ENCODE results near the gene SUGCT.

SUGCT gene

GRCh38 chr7:40477094-40477493 lies 342.3 kb downstream of the SUGCT start:
- in situ Hi-C loops (cut with MboI; ENCODE audit: low pct_unique_long_range_greater_than_20kb, low sequenced_read_pairs, unreplicated experiment): no loop called here
- no peak for DNase-seq (ENCODE audit: low spot score)
- TF ChIP-seq, protein P1, sequence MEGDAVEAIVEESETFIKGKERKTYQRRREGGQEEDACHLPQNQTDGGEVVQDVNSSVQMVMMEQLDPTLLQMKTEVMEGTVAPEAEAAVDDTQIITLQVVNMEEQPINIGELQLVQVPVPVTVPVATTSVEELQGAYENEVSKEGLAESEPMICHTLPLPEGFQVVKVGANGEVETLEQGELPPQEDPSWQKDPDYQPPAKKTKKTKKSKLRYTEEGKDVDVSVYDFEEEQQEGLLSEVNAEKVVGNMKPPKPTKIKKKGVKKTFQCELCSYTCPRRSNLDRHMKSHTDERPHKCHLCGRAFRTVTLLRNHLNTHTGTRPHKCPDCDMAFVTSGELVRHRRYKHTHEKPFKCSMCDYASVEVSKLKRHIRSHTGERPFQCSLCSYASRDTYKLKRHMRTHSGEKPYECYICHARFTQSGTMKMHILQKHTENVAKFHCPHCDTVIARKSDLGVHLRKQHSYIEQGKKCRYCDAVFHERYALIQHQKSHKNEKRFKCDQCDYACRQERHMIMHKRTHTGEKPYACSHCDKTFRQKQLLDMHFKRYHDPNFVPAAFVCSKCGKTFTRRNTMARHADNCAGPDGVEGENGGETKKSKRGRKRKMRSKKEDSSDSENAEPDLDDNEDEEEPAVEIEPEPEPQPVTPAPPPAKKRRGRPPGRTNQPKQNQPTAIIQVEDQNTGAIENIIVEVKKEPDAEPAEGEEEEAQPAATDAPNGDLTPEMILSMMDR (IDR thresholded peaks at IDR 0.05; ENCODE audit: extremely low read depth, insufficient read depth, missing control alignments): no peak

DNA sequence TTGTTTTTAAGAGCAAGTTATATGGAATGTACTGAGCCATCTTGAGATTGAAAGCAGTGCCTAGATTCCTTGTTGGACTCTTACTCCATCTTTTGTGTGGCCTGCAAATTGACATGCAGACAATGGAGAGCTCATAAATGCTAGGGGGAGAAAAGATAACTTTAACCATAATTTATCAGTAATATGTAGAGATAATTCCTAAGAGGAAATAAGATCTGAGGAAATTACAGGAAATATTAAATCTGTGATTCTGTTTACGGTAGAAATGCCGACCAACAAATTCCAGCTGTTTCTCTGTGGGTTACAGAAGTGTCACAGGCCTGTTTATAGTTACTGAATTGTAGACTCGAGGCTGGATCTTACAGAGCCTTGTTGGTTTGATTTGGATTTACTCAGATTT lies 348.0 kb downstream of the SUGCT start:
- TF ChIP-seq, protein P1 (IDR thresholded peaks at IDR 0.05; ENCODE audit: extremely low read depth, insufficient read depth, missing control alignments): no peak
- in situ Hi-C loops (cut with MboI; ENCODE audit: low pct_unique_long_range_greater_than_20kb, low sequenced_read_pairs, unreplicated experiment): no loop called here
- DNase-seq (ENCODE audit: low spot score): no peak

- DNase-seq (ENCODE audit: low spot score): no peak
- TF ChIP-seq, protein P1 (IDR thresholded peaks at IDR 0.05; ENCODE audit: extremely low read depth, insufficient read depth, missing control alignments): no peak
- in situ Hi-C loops (cut with MboI; ENCODE audit: low pct_unique_long_range_greater_than_20kb, low sequenced_read_pairs, unreplicated experiment): no loop called here
These were observed 348.8 kb downstream of the SUGCT start for GRCh38 chr7:40483630-40484029.

DNA sequence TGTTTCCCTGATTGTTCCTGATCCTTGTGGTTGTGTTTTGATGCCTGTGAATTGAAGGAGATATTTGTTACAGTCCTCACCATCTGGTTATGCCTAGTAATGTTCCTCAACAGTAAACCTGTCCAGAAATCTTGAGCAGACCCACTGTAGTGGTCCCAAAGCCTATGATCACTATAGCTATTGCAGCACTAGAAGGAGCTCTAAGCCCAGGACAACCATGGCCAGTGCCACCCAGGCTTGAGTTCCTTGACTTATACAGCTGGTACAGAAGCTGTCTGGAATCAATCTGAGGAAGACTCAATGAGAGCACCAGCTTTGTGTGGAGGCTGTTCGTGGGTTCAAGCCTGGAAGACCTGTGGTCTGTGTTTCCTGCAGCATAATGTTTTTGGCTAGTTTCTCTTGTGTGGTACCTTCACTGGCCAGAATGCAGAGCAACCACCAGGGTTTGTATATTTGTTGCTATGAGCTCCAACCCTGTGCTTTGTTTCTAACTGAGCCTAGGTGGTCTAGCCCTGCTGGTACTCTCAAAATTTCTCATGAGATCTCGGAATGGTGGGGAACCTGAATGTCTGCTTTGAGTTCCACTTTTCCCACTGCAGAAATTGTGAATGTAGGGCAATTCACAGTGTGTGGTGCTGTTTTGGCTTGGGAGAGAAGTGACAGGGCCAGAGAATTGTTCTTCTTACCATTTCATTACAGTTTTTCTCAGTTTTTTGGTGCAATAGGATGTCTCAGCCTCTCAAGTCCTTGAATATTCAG lies 355.2 kb downstream of the SUGCT start:
- in situ Hi-C loops (cut with MboI; ENCODE audit: low pct_unique_long_range_greater_than_20kb, low sequenced_read_pairs, unreplicated experiment): no loop called here
- TF ChIP-seq, protein P1 (IDR thresholded peaks at IDR 0.05; ENCODE audit: extremely low read depth, insufficient read depth, missing control alignments): no peak
- DNase-seq (ENCODE audit: low spot score): no peak

DNA sequence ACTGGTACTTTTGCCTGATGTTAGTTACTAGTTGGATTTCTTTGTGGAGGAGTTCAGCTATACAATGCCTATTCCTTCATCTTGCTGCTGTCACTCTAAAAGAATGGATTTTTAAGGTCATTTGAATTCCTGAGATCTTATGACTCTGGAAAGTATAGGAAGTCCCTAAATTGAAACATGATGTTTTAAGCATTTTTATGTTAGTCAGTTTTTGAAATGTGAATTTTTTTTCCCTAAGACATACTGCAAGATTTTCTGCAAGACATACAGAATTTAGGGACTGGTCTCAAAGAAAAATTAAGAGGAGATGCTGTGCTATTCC lies 355.8 kb downstream of the SUGCT start:
- TF ChIP-seq, protein P1 (IDR thresholded peaks at IDR 0.05; ENCODE audit: extremely low read depth, insufficient read depth, missing control alignments): no peak
- in situ Hi-C loops (cut with MboI; ENCODE audit: low pct_unique_long_range_greater_than_20kb, low sequenced_read_pairs, unreplicated experiment): no loop called here
- DNase-seq (ENCODE audit: low spot score): no peak

- TF ChIP-seq, protein P1 (IDR thresholded peaks at IDR 0.05; ENCODE audit: extremely low read depth, insufficient read depth, missing control alignments): no peak
- in situ Hi-C loops (cut with MboI; ENCODE audit: low pct_unique_long_range_greater_than_20kb, low sequenced_read_pairs, unreplicated experiment): no loop called here
- DNase-seq (ENCODE audit: low spot score): no peak
These were observed 358.1 kb downstream of the SUGCT start for GRCh38 chr7:40492946-40493345.

Data from GM13977 (cell line).